H1 (cell line): ENCODE data around the gene MT1G.

Experiments used
- CTCF ChIP-seq, 3 experiments: IDR thresholded peaks; 1 replicate in 2 of 3; 2 replicates in 1 of 3; pipeline versions ENCODE4 v1.5.1 to v1.6.1; 2011; ENCODE audit warnings: low read length in 3 of 3, mild to moderate bottlenecking in 3 of 3, inconsistent platforms in 2 of 3, low read depth in 1 of 3, moderate library complexity in 1 of 3; ENCODE audit not compliant: insufficient read depth in 1 of 3; ENCODE audit errors: control extremely low read depth in 1 of 3
- EP300 ChIP-seq, 2 experiments: IDR thresholded peaks; 1 replicate in 1 of 2; 2 replicates in 1 of 2; pipeline ENCODE4 v1.6.1; 2011 to 2012; ENCODE audit warnings: low read depth in 2 of 2, low read length in 2 of 2, mild to moderate bottlenecking in 2 of 2, borderline replicate concordance in 1 of 2, inconsistent platforms in 1 of 2, moderate library complexity in 1 of 2
- EZH2 ChIP-seq: fragments of 200-600 bp; sonication (generic); IDR thresholded peaks from 2 replicates; pipeline ENCODE4 v1.7.1; 2012; ENCODE audit warnings: low read depth, mild to moderate bottlenecking, moderate library complexity, low read length, inconsistent platforms; ENCODE audit not compliant: severe bottlenecking

DNA sequence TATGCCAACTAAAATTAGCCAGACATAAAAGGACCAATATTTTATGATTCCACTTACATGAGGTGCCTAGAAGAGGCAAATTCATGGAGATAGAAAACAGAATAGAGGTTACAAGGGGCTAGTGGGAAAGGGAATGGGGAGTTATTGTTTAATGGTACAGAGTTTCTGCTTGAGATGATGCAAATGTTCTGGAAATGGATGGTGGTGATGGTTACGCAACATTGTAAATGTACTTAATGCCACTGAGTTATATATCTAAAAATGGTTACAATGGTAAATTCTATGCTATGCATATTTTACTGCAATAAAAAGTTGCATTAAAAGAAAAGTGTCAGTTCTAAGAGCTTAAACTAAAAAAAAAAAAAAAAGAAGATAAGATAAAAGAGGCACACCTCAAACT, 32.3 kb upstream of the MT1G start:
- TF ChIP-seq EP300 (IDR thresholded peaks at IDR 0.05; ENCODE audit: borderline replicate concordance in 1 of 2, low read depth in 2 of 2, low read length in 2 of 2) (no peak), CTCF (IDR thresholded peaks at IDR 0.05; ENCODE audit: control extremely low read depth in 1 of 3, insufficient read depth in 1 of 3, low read depth in 1 of 3, low read length in 3 of 3) (no peak), EZH2 (no peak)
